Upper lobe of left lung (tissue), 6 donors: ENCODE data around the gene SLC50A1. TPM values are rescaled to one million over a fixed set of nuclear protein-coding genes. Genes with fewer than 3 reads are reported as not detected.

ENCODE experiments used
- ATAC-seq, 2 donors: fragments of 200-7000 bp; cut with Tn5 transposase; one replicate each; pipeline ENCODE4 v1.9.1; 2022; ENCODE audit warnings: mild to moderate bottlenecking in 2 of 2, moderate library complexity in 2 of 2; ENCODE audit not compliant: low FRiP score in 2 of 2
- DNase-seq, 2 donors: peaks; one replicate each; pipeline ENCODE4 v3.0.0-alpha.2; 2019 to 2020
- H3K27ac ChIP-seq, 4 donors: fragments of 200-600 bp; sonication (generic); one replicate each; pipeline ENCODE4 v1.5.1; 2016 to 2019
- H3K27me3 ChIP-seq, 4 donors: fragments of 200-600 bp; sonication (generic); one replicate each; pipeline ENCODE4 v1.5.1; 2017 to 2019
- H3K36me3 ChIP-seq, 4 donors: fragments of 200-600 bp; sonication (generic); one replicate each; pipeline ENCODE4 v1.5.1; 2016 to 2019
- H3K4me1 ChIP-seq, 4 donors: fragments of 200-600 bp; sonication (generic); one replicate each; pipeline ENCODE4 v1.5.1; 2018 to 2019
- H3K4me3 ChIP-seq, 4 donors: fragments of 200-600 bp; sonication (generic); one replicate each; pipeline ENCODE4 v1.5.1; 2017 to 2019; ENCODE audit warnings: mild to moderate bottlenecking in 2 of 4, moderate library complexity in 1 of 4
- H3K9me3 ChIP-seq, 4 donors: fragments of 200-600 bp; sonication (generic); one replicate each; pipeline ENCODE4 v1.5.1; 2018 to 2019
- CTCF ChIP-seq, 6 experiments: fragments of 450-650 bp in 4 of 6; fragments of 200-600 bp in 2 of 6; sonication (generic) in 2 of 6; IDR thresholded peaks; one replicate each; pipeline ENCODE4 v1.5.1; 2016 to 2019; ENCODE audit warnings: antibody characterized with exemption in 6 of 6
- EP300 ChIP-seq, 4 donors: sonication (generic); formaldehyde crosslinking; IDR thresholded peaks; one replicate each; pipeline ENCODE4 v1.5.1; 2017; ENCODE audit warnings: antibody characterized with exemption in 4 of 4, control low read depth in 2 of 4
- POLR2A ChIP-seq, 4 donors: fragments of 450-650 bp; IDR thresholded peaks; one replicate each; pipeline ENCODE4 v1.5.1; 2016 to 2017; ENCODE audit warnings: antibody characterized with exemption in 4 of 4, mild to moderate bottlenecking in 2 of 4
- POLR2AphosphoS5 ChIP-seq, 2 donors: sonication (generic); formaldehyde crosslinking; IDR thresholded peaks; one replicate each; pipeline ENCODE4 v1.5.1; 2017; ENCODE audit warnings: antibody characterized with exemption in 2 of 2
- WGBS, 2 donors: methylation state at CpG; one replicate each; pipeline ENCODE4 v1.1.5; 2017 to 2018; 5-methylcytosine and 5-hydroxymethylcytosine counted together
- total RNA-seq, 6 donors: library from RNA; depleted of rRNA in 4 of 6; stranded (reverse); fragments of >200 nt in 4 of 6; gene quantifications; one replicate each; pipeline versions ENCODE4 v1.1.0 to v1.2.1, GENCODE V29; 2016 to 2021
- donor health status: DM: no; HTN: no; CAD: no; lungs with moderate emphysema.
- donor health status: DM: no; HTN: yes; CAD: no; lungs with severe emphysema.

Gene SLC50A1
- total RNA-seq, 6 donors from 2014 or later = 19.9 to 49.9 (median 42.7) TPM

- Histone ChIP-seq H3K27me3 (peaks cover 0 to 5% (median 3%) of the 10 kb centered on the region in 4 donors), H3K36me3 (peaks cover 0 to 2% (median under 1%) of the 10 kb centered on the region in 4 donors), H3K9me3 (no peaks in the 10 kb centered on the region), H3K4me1 (peaks cover 36 to 67% (median 52%) of the 10 kb centered on the region in 4 donors), H3K4me3 (peak overlapping the region in 3 of 4 donors; percentile 55 to 77 (median 66)), H3K27ac (peak overlapping the region; percentile 83 to 98 (median 98))
- WGBS, 2 donors = 29 to 42% methylated on average over 24 to 48 of the region's 53 CpGs
- TF ChIP-seq EP300 (IDR thresholded peaks at IDR 0.05) = peak in 1 of 4 donors; percentile 4
- peak in 1 of 2 donors; percentile 18 for TF ChIP-seq POLR2AphosphoS5 (IDR thresholded peaks at IDR 0.05)
- peak in 2 of 4 donors; percentile 4 to 15 for TF ChIP-seq POLR2A (IDR thresholded peaks at IDR 0.05)
- peak in 2 of 6 experiments; percentile 8 to 10 for TF ChIP-seq CTCF (IDR thresholded peaks at IDR 0.05)
- DNase-seq (peak; percentile 77 to 91), ATAC-seq (peak; percentile 44 to 66)
Observed at GRCh38 chr1:155125946-155126555, 9.6 kb upstream of the SLC50A1 start.

- 5 to 6% methylated on average over 18 to 20 of the region's 32 CpGs for WGBS, 2 donors
- Histone ChIP-seq H3K36me3 (peaks cover 0 to 8% (median 5%) of the 10 kb centered on the region in 4 donors), H3K4me3 (peak overlapping the region in 3 of 4 donors; percentile 55 to 77 (median 66)), H3K27ac (peak overlapping the region; percentile 83 to 98 (median 98)), H3K4me1 (peaks cover 42 to 70% (median 58%) of the 10 kb centered on the region in 4 donors), H3K9me3 (no peaks in the 10 kb centered on the region), H3K27me3 (peaks cover 0 to 5% (median 3%) of the 10 kb centered on the region in 4 donors)
- TF ChIP-seq POLR2AphosphoS5 (IDR thresholded peaks at IDR 0.05) (no peak), CTCF (IDR thresholded peaks at IDR 0.05) (peak in 1 of 6 experiments; percentile 18), EP300 (IDR thresholded peaks at IDR 0.05) (peak in 2 of 4 donors; percentile 8 to 20), POLR2A (IDR thresholded peaks at IDR 0.05) (peak in 2 of 4 donors; percentile 5 to 21)
- ATAC-seq = peak; percentile 58 to 83
- DNase-seq = peak; percentile 88 to 90
Observed at GRCh38 chr1:155126556-155127104, 9.0 kb upstream of the SLC50A1 start.

GRCh38 chr1:155127105-155127966, 8.3 kb upstream of the SLC50A1 start, which contains the start of gene EFNA1:
EFNA1 (plus strand) TSS chr1:155127876; CDS start chr1:155127978, 102 bp downstream.
- TF ChIP-seq EP300 (IDR thresholded peaks at IDR 0.05) = peak; percentile 75 to 96 (median 84)
- no peak for TF ChIP-seq CTCF (IDR thresholded peaks at IDR 0.05)
- TF ChIP-seq POLR2AphosphoS5 (IDR thresholded peaks at IDR 0.05) = peak; percentile 90 to 91
- TF ChIP-seq POLR2A (IDR thresholded peaks at IDR 0.05) = peak in 2 of 4 donors; percentile 82 to 90
- Histone ChIP-seq H3K4me3 (peak within 1 kb of the TSS; percentile 53 to 77 (median 60)), H3K9me3 (no peaks in the 10 kb centered on the region), H3K27me3 (peaks cover 0 to 5% (median 3%) of the 10 kb centered on the region in 4 donors), H3K4me1 (peaks cover 49 to 75% (median 61%) of the 10 kb centered on the region in 4 donors), H3K36me3 (peaks cover 0 to 15% (median 11%) of the 10 kb centered on the region in 4 donors), H3K27ac (peak within 1 kb of the TSS; percentile 83 to 98 (median 98))
- 0% methylated on average over 26 to 50 of the region's 76 CpGs for WGBS, 2 donors
- ATAC-seq (peak; percentile 76 to 82), DNase-seq (peak; percentile 87 to 93)

DNA sequence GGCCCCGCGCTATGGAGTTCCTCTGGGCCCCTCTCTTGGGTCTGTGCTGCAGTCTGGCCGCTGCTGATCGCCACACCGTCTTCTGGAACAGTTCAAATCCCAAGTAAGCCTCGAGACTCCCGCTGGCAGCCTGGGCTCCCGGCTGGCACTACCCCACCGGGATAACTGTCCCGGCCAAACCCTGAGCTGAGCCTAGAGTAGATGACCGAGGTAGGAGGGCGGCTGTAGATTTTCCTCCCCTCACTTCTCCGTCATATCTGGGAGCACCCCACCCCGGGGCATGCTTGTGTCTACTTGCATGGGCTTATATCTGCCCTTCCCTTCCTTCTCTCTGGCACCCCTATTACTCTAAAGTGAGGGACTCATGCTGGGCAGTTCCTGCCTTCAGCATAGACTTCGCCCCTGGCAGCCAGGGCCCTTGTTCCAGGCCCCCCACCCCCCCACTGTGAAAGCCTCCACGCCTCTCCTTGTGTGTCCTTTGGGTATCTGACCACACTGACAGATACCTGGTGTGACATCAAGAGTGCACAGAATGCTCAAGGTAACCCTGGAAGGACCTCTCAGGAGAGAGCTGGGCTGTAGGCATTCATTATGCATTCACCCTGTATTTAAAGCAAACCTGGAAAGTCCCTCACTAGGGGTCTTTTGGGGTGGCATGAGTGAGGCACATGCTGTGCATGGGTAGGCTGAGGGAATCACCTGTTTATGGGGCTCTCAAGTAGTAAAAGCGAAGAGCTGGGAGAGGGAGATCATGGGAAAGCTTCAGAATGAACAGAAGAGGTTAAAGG, 7.5 kb upstream of the SLC50A1 start:
- no peak for ATAC-seq
- peak overlapping the region; percentile 83 to 98 (median 98) for H3K27ac ChIP-seq
- H3K27me3 ChIP-seq = peaks cover 0 to 5% (median 3%) of the 10 kb centered on the region in 4 donors
- peak overlapping the region; percentile 53 to 77 (median 60) for H3K4me3 ChIP-seq
- TF ChIP-seq CTCF (IDR thresholded peaks at IDR 0.05) (no peak), POLR2AphosphoS5 (IDR thresholded peaks at IDR 0.05) (no peak), POLR2A (IDR thresholded peaks at IDR 0.05) (peak in 1 of 4 donors; percentile 73), EP300 (IDR thresholded peaks at IDR 0.05) (no peak)
- H3K4me1 ChIP-seq = peaks cover 50 to 83% (median 66%) of the 10 kb centered on the region in 4 donors
- H3K9me3 ChIP-seq = no peaks in the 10 kb centered on the region
- WGBS, 2 donors = 4 to 9% methylated on average over 4 to 7 of the region's 17 CpGs
- H3K36me3 ChIP-seq = peaks cover 5 to 23% (median 17%) of the 10 kb centered on the region in 4 donors
- DNase-seq = no peak
